ENCODE measurements around the gene S100A5. TPM values are rescaled to one million over a fixed set of nuclear protein-coding genes. Genes with fewer than 3 reads are reported as not detected.

Gene S100A5
- total RNA-seq, 1 experiment from 2014 or later: 6.0 TPM

GRCh38 chr1:153569465-153569864 lies 28.7 kb upstream of the S100A5 start:
- H3K9ac ChIP-seq (ENCODE audit: low read length): peak overlapping the region; percentile 80
- intact Hi-C loops (cut with micrococcal nuclease): loop anchor here (2.0 kb wide), 1 partner anchor 217 kb away; no protein-coding TSS in a partner anchor
- DNase-seq (ENCODE audit: low read depth, low spot score): no peak
- ATAC-seq: no peak
- H3K9me2 ChIP-seq (ENCODE audit: insufficient read depth): no peaks in the 10 kb centered on the region
- no peak overlapping the region for H3K4me3 ChIP-seq (replicated peaks in 1 of 2; ENCODE audit: low read depth in 1 of 2, low read length in 2 of 2)
- peak overlapping the region; percentile 68; the same call in 1 of the 2 replicates for H3K4me2 ChIP-seq (ENCODE audit: low read length)
- no peaks in the 10 kb centered on the region for H3K79me2 ChIP-seq (ENCODE audit: insufficient read depth, low read length)
- TF ChIP-seq ATF3 (IDR thresholded peaks at IDR 0.05): no peak
- no peak for TF ChIP-seq FOSL1 (IDR thresholded peaks at IDR 0.05; ENCODE audit: low read depth)
- TF ChIP-seq ZFX (IDR thresholded peaks at IDR 0.05): no peak
- TF ChIP-seq CTCF (IDR thresholded peaks at IDR 0.05 in 2 of 3, conservative IDR thresholded peaks at IDR 0.05 in 1 of 3; ENCODE audit: borderline replicate concordance in 1 of 3, insufficient read depth in 1 of 3, low read depth in 2 of 3, low read length in 2 of 3): no peak
- TF ChIP-seq ZNF274 (IDR thresholded peaks at IDR 0.05; ENCODE audit: low read depth, low read length): no peak
- TF ChIP-seq POLR2AphosphoS5 (IDR thresholded peaks at IDR 0.05; ENCODE audit: low read depth, low read length): no peak
- TF ChIP-seq CBX3 (IDR thresholded peaks at IDR 0.05; ENCODE audit: low read depth): no peak
- no peak for TF ChIP-seq SP1 (IDR thresholded peaks at IDR 0.05; ENCODE audit: low read depth)
- TF ChIP-seq CEBPB (IDR thresholded peaks at IDR 0.05; ENCODE audit: low read depth): no peak
- TF ChIP-seq REST (IDR thresholded peaks at IDR 0.05; ENCODE audit: low read depth): no peak
- TF ChIP-seq MAX (IDR thresholded peaks at IDR 0.05): no peak
- TF ChIP-seq YY1 (IDR thresholded peaks at IDR 0.05; ENCODE audit: extremely low read depth, insufficient replicate concordance, low read depth, low read length): no peak
- no peak for TF ChIP-seq POLR2A (IDR thresholded peaks at IDR 0.05; ENCODE audit: borderline replicate concordance, extremely low read depth, insufficient read depth, insufficient read length)
- TF ChIP-seq SIN3A (IDR thresholded peaks at IDR 0.05; ENCODE audit: low read depth): no peak
- TF ChIP-seq EZH2phosphoT487 (IDR thresholded peaks at IDR 0.05; ENCODE audit: borderline replicate concordance): no peak
- TF ChIP-seq EZH2 (IDR thresholded peaks at IDR 0.05): no peak
- TF ChIP-seq SRF (IDR thresholded peaks at IDR 0.05; ENCODE audit: low read depth): no peak
- CTCF ChIA-PET: interaction anchor here (1.0 to 3.7 kb wide), 5 partner anchors 16 to 58 kb away, joined by 3 to 35 read pairs (median 11); partner anchors contain the start of gene S100A13
- RAD21 ChIA-PET (ENCODE audit: low non-redundant PET in 1 of 2, low total read pairs in 2 of 2, uncharacterized antibody in 2 of 2, unreplicated experiment in 2 of 2): interaction anchor here in 1 of 2 experiments (2.1 kb wide), 1 partner anchor 36 kb away, joined by 11 read pairs; no protein-coding TSS in a partner anchor
- peak overlapping the region; percentile 100 for H3K27ac ChIP-seq (ENCODE audit: low read depth, low read length)
- H3K4me1 ChIP-seq (ENCODE audit: control insufficient read depth in 1 of 2, insufficient read depth in 2 of 2, low read length in 2 of 2): peaks cover 58 to 76% of the 10 kb centered on the region in 2 experiments
- H3K36me3 ChIP-seq (ENCODE audit: control insufficient read depth in 1 of 2, insufficient read depth in 2 of 2, low read length in 2 of 2): no peaks in the 10 kb centered on the region
- no peaks in the 10 kb centered on the region for H3K27me3 ChIP-seq (ENCODE audit: insufficient read depth, low read length)
- H2AFZ ChIP-seq (ENCODE audit: low read depth, low read length, poor library complexity, severe bottlenecking): no peak overlapping the region
- POLR2A ChIA-PET: interaction anchor here (0.6 to 4.2 kb wide), 7 partner anchors 17 to 623 kb away, joined by 3 to 38 read pairs (median 4); partner anchors contain the start of genes S100A14, S100A16 and S100A6
- no TSS peak for BruUV-seq (replicated peaks)
- no peaks in the 10 kb centered on the region for H4K20me1 ChIP-seq (ENCODE audit: insufficient read depth)
- no peaks in the 10 kb centered on the region for H3K9me3 ChIP-seq (ENCODE audit: control insufficient read depth in 1 of 2, insufficient read depth in 1 of 2, low read depth in 1 of 2, low read length in 2 of 2)
